SW 1271 (cell line): ENCODE results near the gene SMIM36.
"Not testable (repeated sequence)": the region's sequence is repeated elsewhere in the genome, so short reads cannot be mapped to it uniquely, and the experiment has no call there.

Experiments used
- DNase-seq, 2 experiments: peaks; one replicate each; lab custom pipeline; 2025; lab: John Stamatoyannopoulos, UW

Gene SMIM36

DNA sequence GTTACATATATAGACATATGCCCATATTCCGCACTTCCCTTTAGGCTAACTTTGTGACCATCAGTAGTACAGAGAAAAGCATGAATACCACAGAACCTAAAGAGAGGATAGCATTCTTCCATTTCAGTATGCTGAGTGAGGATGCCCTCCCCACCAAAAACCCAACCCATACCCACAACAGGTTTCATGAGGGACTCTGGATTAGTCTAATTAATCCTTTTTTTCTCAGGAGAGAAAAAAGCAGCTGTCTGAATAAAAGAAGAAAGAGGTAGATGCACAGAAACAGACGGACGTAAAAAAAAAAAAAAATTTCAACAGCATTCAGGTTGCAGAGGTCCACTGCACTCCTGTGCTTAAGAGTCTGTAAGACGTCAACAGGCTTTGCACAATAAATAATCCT is 96.3 kb downstream of the SMIM36 start:
- no peak for DNase-seq

DNA sequence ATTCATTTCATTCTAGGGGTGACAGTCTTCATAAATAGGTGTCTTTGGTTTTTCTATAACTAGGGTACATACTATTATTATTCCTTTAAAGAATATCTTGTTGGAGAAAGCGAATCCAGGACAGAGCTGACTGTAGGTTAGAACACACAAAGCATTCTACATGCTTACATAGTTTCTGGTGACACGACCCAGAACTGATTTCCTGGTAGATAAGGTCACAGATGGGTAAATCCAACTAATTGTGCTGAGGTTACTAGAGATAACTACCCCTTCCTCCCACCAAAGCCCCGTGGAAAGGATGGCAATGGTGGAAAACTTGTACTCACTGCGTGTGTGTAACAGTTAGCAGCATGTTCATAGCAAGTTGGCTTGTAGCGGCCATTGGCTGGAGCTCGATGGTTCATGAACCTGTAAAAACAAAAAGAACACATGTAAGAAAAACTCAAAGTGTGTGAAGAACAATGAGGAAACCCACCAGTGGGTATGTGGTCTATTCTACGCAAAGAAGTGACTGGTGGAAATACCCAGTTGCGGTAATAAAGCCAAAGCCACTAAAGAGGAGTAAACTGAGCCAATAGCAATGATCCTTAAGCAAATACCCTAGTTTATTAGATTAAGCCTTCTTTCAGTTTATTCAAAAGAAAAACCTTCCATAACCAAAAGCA is 97.3 kb downstream of the SMIM36 start:
- DNase-seq: no peak

DNA sequence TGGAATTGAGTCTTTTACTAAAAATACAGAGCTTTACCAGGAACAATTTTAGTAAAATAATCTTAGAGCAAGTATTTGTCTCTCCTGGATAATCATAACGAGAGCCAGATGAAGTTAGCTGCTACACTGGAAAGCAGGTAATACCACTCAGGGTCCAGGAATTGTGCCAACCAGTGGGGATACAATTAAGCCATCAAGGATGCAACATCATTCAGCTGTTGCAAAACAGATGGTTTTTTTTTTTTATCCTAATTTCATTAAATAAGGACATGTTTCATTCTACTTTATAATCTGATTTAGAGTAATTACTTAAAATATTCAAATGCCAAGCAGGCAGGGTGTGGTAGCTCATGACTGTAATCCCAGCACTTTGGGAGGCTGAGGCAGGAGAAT is 99.8 kb downstream of the SMIM36 start:
- DNase-seq: no peak

DNA sequence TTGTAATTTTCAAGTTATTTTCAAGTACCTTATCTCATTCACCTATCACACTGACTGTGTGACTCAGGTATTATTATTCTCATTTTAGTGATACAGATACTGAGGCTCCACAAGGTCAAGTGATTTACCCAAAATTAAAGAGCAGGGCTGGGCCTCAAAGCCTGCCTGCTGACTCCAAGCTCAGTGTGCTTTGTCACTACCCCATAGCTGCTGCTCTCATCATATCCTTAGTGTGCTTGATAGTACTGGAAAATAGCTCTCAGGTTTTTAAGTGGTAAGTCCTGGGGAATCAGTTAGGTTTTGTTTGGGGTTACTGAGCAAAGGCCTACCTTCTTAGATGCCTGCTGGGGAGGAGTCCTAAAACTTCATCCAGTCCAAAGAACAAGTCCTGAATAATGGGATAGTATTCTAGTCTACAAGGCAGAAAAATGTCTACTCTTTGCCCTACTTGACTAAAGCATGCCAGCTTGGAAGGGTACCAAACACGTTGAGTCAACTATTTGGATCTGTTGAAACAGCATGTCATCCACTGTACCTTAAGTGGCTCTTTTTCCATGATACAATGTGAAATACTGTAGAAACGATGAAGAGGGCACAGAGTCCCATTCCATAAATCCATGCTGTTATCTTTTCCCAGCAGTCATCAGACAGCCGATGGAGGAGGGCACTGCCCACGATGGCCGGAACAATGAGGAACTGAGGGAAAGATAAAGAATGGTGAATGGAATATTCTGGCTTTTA is 100.4 kb downstream of the SMIM36 start:
- DNase-seq: no peak

DNA sequence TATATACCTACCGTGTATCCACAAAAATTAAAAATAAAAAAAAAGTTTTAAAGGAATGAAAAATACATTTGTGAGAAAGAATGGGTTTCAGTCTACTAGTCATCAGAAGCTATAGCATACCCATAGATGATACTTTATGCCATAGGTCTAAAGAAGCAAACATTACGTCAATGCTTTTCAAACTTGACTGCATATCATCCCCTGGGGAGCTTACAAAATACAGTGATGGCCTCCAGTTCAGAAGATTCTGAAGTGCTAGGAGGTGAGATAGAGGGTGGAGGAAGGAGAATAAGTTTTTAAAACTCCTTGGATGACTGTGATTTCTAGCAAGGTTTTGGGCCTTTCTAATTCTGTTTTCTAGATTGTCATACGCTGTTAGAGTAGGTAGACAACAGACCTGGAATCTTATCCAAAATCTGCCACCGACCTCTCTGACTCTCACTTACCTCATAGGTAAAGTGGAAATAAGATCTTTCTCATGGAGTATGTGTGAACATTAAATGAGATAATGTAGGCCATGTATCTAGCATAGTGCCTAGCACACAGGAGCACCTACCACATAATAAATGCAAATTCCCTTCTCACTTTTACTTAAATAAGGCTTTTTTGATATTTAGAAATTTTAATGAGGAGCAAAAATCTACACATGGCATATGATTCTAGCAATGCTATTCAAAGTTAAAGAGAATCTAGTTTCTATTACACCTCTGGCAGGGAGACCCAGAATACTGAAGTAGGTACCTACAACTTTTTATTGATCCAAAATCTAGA is 102.0 kb downstream of the SMIM36 start:
- DNase-seq: no peak

DNA sequence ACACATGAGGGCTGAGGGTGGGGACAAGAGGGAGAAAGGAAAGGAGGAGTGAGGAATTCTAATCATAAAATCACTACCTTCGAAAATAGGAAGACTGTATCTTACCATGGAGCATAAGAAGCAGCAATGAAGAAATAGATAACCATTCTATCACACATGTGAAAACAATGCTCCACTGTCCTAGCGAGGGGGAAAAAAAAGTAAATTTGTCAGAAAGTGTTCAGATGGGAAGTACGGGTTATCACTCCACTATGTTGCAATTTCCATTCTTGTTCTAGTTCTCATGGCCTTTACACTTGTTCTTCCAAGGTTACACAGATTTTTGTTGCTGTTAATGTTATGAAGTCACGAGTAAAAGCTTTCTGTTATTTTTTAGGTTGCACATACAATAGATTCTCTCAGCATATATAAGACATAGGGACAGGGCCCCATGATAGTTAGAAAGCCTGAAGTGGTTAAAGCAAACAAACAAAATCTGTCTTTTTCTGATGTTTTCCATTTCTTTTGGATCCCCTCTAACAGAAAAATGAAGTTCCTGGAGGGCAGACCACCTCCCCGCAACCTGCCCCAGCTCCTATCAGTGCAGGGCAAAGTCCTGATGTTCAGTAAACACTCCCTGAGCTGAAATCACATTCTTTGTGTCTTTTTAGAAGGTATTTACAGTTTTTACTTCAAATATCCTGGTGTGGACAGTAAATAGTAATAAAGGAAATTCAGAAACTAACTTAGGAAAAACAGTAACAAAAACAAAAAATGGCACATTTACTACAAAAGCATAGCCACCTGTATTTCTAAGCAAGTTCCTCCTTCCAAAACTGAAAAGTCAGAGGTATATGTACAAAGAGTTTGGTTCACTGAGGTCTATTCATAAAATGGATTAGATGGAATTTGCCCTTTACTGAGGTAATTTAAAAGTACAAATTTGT is 103.3 kb downstream of the SMIM36 start:
- DNase-seq: no peak

DNA sequence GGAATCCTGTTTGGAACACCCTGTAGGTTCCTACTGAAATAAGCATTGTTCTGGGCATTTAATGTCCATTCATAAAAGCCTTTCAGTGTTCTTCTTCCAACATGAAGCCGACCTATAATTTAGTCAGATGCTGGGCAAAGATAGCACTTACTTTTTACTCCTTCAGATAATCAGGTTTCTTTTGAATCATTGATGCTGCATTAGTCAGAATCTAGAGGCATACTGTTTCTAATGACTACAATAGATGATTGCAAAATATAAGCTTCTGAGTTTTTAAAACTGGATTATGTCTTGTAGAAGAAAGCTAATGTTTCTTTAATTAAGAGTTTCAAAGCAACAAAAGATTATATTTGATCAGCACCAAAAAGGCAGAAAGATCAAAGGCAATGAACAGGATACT is 105.7 kb downstream of the SMIM36 start:
- no peak for DNase-seq

DNA sequence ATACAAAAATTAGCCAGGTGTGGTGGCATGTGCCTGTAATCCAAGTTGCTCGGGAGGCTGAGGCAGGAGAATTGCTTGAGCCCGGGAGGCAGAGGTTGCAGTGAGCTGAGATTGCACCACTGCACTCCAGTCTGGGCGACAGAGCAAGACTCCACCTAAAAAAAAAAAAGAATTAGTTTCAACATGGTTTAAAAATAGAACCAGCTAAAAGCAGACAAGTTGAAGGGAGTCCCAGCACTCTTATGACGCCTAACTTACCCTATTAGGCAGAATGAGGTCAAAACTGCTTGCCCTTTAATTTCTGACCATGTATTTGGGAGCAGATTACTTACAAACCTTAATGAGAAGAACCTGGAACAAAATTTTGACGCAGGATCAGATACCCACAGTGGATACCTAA is 107.1 kb downstream of the SMIM36 start:
- not testable (repeated sequence) for DNase-seq

DNA sequence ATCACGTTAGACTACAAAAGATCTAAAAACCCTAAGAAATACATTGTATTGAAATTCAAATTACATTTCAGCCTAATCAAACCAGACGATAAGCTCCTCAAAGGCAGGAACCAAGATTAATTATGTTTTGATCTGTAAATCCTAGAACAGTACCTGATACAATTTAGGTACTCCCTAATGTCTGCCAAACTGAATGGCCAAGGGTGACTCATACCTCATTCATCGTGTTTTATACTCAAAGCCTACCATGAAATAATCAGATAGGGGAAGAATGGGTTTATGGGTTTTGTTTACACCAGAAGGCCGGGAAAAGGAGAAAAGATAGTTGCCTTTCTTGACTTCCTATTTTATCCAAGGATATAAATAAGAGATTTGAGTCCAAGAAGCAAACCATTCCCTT is 108.9 kb downstream of the SMIM36 start:
- DNase-seq: no peak
